Measurements from ENCODE around the gene MGAT5B. TPM values are rescaled to one million over a fixed set of nuclear protein-coding genes. Genes with fewer than 3 reads are reported as not detected.

Gene MGAT5B
- total and polyA plus RNA-seq, 2 experiments from 2014 or later: 1.6 to 10.0 TPM

DNA sequence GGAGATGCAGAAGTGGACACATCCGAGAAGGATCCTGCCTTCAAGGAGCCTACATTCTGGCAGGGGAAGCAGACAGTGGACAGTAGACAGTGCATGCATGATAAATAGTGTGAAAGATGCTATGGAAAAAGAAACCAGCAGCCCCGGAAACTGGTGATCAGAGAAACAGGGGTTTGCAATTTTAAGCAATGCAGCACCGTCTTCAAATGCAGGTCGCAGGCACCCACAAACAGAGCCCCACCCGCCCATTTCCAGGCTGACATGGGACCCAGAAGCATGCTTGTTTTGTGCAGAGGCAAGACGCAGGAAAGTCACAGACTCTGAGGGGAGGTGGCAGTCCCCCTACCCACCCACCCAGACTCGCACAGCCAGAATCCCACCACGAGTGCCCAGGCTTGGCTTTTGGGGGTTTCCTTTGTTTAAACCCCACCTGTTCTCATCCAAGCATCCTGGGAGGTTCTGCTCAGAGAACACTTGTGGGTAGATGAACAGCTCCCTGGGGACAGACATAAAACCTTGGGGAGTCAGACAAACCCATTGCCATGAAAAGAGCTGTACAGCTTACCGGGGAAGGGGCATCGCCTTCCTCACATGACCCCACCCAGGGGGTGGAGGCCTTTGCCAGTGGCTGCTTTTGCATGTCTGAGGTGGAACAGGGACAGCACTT lies 114.3 kb downstream of the MGAT5B start:
- no peak for ATAC-seq
- Mint-ChIP-seq H3K36me3 (ENCODE audit: low read depth) (peaks cover 4% of the 10 kb centered on the region; the same call in 2 of the 3 replicates), H3K27me3 (ENCODE audit: insufficient read depth, low read depth, poor library complexity) (peaks cover 14% of the 10 kb centered on the region), H3K4me1 (peaks cover 14% of the 10 kb centered on the region), H3K9me3 (peaks cover 13% of the 10 kb centered on the region), H3K4me3 (no peak overlapping the region), H3K27ac (no peak overlapping the region)
- Histone ChIP-seq H4K20me1 (replicated peaks; ENCODE audit: insufficient read depth) (no peaks in the 10 kb centered on the region), H3K4me3 (no peak overlapping the region), H3K36me3 (ENCODE audit: insufficient read depth) (no peaks in the 10 kb centered on the region), H3K4me1 (ENCODE audit: insufficient read depth) (peaks cover 10% of the 10 kb centered on the region; the same call in 1 of the 2 replicates), H3K4me2 (no peak overlapping the region), H3K27ac (ENCODE audit: low read depth) (no peak overlapping the region), H3F3A (replicated peaks; ENCODE audit: low read depth) (no peaks in the 10 kb centered on the region), H3K27me3 (ENCODE audit: insufficient read depth) (no peaks in the 10 kb centered on the region), H3K9me2 (ENCODE audit: insufficient read depth) (no peaks in the 10 kb centered on the region), H2AFZ (no peak overlapping the region; the same call in 1 of the 2 replicates), H3K79me2 (replicated peaks; ENCODE audit: insufficient read depth) (no peaks in the 10 kb centered on the region)
- no peak for DNase-seq (ENCODE audit: low spot score)
- TF ChIP-seq ZNF331 (CRISPR knock-in tag; IDR thresholded peaks at IDR 0.05; ENCODE audit: low read depth) (no peak), CREB1 (CRISPR knock-in tag; IDR thresholded peaks at IDR 0.05; ENCODE audit: low read depth) (no peak), CTCF (conservative IDR thresholded peaks at IDR 0.05; ENCODE audit: low read depth in 2 of 2) (no peak), ZNF462 (CRISPR knock-in tag; IDR thresholded peaks at IDR 0.05) (no peak), EZH2phosphoT487 (IDR thresholded peaks at IDR 0.05; ENCODE audit: unreplicated experiment) (no peak), EZH2 (IDR thresholded peaks at IDR 0.05; ENCODE audit: low read depth, unreplicated experiment) (no peak), ZNF114 (CRISPR knock-in tag; IDR thresholded peaks at IDR 0.05) (no peak), ETS1 (IDR thresholded peaks at IDR 0.05) (no peak), NANOG (IDR thresholded peaks at IDR 0.05; ENCODE audit: borderline replicate concordance) (no peak), STAT1 (IDR thresholded peaks at IDR 0.05; ENCODE audit: unreplicated experiment) (no peak), JUNB (IDR thresholded peaks at IDR 0.05; ENCODE audit: unreplicated experiment) (no peak), POLR2AphosphoS5 (IDR thresholded peaks at IDR 0.05; ENCODE audit: low read depth) (no peak)
- TF ChIP-seq, protein P1, sequence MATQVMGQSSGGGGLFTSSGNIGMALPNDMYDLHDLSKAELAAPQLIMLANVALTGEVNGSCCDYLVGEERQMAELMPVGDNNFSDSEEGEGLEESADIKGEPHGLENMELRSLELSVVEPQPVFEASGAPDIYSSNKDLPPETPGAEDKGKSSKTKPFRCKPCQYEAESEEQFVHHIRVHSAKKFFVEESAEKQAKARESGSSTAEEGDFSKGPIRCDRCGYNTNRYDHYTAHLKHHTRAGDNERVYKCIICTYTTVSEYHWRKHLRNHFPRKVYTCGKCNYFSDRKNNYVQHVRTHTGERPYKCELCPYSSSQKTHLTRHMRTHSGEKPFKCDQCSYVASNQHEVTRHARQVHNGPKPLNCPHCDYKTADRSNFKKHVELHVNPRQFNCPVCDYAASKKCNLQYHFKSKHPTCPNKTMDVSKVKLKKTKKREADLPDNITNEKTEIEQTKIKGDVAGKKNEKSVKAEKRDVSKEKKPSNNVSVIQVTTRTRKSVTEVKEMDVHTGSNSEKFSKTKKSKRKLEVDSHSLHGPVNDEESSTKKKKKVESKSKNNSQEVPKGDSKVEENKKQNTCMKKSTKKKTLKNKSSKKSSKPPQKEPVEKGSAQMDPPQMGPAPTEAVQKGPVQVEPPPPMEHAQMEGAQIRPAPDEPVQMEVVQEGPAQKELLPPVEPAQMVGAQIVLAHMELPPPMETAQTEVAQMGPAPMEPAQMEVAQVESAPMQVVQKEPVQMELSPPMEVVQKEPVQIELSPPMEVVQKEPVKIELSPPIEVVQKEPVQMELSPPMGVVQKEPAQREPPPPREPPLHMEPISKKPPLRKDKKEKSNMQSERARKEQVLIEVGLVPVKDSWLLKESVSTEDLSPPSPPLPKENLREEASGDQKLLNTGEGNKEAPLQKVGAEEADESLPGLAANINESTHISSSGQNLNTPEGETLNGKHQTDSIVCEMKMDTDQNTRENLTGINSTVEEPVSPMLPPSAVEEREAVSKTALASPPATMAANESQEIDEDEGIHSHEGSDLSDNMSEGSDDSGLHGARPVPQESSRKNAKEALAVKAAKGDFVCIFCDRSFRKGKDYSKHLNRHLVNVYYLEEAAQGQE (IDR thresholded peaks at IDR 0.05; ENCODE audit: unreplicated experiment): no peak
